MV-4-11 (cell line): ENCODE results near the gene RHO.

Experiments
- DNase-seq: peaks from one replicate; lab custom pipeline; 2025; lab: John Stamatoyannopoulos, UW

Gene RHO

DNA sequence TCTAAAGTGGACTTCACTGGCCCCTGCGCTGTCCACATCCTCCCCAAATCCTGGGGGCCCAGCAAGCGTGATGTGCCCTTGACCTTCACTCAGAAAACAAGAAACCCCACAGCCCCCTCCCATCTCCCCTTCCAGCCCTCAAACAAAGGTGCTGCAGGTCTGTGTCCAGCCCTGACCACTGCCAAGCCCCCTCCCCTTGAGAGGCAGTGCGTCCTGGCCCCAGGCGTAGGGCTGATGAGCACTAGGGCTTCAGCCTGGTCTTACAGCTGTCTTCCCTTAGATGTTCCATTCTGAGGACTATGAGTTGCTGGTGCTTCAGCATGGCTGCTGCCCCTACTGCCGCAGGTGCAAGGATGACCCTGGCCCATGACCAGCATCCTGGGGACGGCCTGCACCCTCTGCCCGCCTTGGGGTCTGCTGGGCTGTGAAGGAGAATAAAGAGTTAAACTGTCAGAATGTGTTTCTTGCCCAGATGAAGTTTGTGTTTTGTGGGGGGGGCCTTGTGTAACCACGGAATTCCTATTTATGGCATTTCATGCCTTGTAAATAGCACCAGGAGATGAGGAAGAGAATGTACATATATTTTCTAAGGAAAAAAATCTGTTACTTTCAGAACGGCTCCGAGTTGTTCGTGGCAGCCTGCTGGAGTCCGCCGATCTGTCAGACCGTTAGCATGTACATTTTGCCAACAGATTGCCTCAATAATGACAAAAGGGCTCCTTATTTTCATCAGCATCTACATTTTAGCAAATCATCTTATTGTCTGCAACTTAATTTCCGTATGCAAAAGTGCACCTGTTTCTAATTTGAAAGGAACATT is 8.3 kb upstream of the RHO start:
- DNase-seq: no peak

- no peak for DNase-seq
Measured at GRCh38 chr3:129520960-129521359, 7.5 kb upstream of the RHO start.

DNA sequence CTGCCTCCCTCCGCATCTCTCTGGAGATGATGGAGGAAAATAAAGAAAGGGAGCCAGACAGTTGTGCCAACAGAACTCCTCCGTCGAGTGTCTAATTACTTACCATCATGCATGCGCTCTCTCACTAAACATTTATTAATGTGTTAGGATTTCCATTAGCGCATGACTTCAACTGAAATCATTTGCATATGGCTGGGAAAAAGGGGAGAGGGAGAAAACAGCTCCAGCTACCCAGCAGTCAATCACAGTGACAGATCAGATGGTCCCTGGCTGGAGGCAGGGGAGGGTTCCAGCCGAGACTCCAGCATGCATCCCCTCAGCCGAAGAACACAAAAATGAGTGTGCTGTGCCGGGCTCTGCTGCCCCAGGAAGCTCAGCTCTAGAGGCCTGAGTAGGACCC is 6.8 kb upstream of the RHO start:
- DNase-seq: no peak

DNA sequence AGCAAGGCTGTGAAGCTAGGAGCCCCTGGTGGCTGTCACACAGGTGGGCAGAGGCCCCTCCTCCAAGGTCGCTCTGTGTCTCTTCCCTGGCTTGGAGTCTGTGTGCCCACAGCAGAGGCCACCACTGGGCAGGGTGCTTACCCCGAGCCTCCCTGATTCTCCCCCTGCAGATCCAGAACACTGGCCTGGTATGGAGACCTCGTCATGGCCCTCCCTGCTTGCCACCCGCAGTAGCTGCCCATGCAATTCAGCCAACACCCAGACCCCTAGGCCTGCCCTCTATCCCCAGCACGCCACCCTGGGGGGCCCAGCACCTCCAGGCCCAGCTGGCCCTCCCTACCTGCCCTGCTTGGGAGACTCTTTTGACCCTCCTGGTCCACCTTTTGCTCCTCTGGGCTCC is 5.5 kb upstream of the RHO start:
- no peak for DNase-seq

DNA sequence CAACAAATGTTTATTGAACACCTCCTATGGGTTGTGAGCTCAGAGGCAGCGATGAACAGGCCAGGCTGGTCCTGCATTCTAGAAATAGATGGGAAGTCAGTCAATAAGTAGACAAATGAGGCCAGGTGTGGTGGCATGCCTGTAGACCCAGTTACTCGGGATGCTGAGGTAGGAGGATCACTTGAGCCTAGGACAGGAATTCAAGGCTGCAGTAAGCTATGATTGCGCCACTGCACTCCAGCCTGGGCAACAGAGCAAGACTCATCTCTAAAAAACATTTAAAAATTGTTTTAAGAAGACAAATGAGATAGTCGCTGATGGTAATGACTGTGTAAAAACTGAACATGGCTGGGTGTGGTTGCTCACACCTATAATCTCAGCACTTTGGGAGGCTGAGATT is 4.4 kb upstream of the RHO start:
- DNase-seq: no peak

DNA sequence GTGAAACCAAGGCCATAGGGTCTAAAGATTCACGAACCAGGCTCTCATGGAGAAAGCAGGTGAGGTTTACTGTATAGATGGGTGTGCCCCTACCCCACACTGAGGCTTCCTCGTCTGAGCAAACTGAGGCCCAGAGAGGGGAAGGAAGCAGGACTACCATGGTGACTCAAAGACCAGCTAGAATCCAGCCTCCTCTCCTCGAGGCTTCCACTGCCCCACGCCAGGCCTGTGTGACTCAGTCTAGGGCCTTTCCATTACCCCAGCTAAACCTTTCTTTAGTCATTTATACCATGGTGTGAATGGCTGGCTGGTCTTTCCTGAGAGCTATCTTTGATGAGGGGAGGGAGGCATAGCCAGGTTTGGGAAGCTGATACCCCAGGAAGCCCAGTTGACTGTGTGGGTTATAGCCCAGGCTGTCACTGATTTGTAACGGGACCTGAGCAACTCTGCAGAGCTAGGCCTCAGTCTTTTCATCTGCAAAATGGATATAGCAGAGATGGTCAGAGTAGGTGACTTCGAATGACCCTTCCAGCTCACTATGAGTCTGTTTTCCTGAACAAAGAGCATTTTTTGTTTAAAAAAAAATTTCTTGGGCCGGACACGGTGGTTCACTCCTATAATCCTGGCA is 3.0 kb upstream of the RHO start:
- peak; percentile 38 for DNase-seq

DNA sequence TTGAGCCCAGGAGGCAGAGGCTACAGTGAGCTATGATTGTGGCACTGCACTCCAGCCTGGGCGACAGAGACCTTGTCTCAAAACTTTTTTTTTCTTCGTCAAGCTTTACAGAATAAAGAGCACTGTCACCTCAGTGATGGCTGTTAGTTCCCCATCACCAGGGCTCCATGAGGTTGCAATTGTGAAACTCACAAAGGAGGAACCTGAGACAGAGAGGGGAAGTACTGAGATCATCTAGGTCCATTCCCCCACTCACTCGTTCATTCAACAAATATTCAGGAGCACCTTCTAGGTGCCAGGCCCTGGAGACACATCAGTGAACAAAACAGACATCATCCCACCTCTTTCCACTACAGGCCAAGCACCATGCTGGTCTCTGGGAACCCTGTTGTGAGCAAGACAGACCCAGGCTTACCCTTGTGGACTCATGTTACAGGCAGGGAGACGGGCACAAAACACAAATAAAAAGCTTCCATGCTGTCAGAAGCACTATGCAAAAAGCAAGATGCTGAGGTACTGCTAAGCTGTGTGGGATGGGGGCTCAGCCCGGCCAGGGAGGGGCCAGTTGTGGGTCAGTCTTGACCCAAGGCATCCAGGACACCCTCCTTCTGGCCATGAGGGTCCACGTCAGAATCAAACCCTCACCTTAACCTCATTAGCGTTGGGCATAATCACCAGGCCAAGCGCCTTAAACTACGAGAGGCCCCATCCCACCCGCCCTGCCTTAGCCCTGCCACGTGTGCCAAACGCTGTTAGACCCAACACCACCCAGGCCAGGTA is 2.1 kb upstream of the RHO start:
- DNase-seq: peak; percentile 94

DNA sequence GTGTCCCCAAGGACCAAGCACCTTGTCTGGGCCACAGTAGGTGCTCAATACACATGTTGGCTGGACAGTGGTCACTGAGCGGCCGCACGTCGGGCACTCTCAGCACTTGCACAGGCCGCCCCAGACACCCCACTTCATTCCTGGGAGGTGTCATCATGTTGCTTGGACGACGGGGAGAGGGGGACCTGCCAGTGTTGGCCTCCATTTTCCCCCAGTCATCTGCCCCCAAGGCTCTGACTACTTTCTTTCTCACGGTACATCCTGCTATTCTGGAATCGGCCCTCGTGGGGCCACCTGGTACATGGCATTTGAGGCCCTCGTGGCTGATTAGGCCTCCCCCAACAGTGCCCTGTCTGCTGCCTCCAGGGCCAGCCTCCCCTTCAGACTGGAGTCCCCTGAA is 1.2 kb upstream of the RHO start:
- no peak for DNase-seq

- no peak for DNase-seq
Measured at GRCh38 chr3:129529436-129530210, 1.2 kb downstream of the RHO start.

GRCh38 chr3:129530251-129530791 is 1.9 kb downstream of the RHO start:
- no peak for DNase-seq

DNA sequence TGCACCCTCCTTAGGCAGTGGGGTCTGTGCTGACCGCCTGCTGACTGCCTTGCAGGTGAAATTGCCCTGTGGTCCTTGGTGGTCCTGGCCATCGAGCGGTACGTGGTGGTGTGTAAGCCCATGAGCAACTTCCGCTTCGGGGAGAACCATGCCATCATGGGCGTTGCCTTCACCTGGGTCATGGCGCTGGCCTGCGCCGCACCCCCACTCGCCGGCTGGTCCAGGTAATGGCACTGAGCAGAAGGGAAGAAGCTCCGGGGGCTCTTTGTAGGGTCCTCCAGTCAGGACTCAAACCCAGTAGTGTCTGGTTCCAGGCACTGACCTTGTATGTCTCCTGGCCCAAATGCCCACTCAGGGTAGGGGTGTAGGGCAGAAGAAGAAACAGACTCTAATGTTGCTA is 2.4 kb downstream of the RHO start:
- no peak for DNase-seq

- no peak for DNase-seq
Measured at GRCh38 chr3:129531699-129532098, 3.3 kb downstream of the RHO start.

GRCh38 chr3:129532261-129532660 is 3.8 kb downstream of the RHO start:
- DNase-seq: no peak

DNA sequence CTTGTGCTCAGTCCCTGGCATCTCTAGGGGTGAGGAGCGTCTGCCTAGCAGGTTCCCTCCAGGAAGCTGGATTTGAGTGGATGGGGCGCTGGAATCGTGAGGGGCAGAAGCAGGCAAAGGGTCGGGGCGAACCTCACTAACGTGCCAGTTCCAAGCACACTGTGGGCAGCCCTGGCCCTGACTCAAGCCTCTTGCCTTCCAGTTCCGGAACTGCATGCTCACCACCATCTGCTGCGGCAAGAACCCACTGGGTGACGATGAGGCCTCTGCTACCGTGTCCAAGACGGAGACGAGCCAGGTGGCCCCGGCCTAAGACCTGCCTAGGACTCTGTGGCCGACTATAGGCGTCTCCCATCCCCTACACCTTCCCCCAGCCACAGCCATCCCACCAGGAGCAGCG is 5.0 kb downstream of the RHO start:
- DNase-seq: no peak

DNA sequence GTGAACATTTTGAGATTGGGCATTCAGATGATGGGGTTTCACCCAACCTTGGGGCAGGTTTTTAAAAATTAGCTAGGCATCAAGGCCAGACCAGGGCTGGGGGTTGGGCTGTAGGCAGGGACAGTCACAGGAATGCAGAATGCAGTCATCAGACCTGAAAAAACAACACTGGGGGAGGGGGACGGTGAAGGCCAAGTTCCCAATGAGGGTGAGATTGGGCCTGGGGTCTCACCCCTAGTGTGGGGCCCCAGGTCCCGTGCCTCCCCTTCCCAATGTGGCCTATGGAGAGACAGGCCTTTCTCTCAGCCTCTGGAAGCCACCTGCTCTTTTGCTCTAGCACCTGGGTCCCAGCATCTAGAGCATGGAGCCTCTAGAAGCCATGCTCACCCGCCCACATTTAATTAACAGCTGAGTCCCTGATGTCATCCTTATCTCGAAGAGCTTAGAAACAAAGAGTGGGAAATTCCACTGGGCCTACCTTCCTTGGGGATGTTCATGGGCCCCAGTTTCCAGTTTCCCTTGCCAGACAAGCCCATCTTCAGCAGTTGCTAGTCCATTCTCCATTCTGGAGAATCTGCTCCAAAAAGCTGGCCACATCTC is 6.1 kb downstream of the RHO start:
- DNase-seq: no peak

DNA sequence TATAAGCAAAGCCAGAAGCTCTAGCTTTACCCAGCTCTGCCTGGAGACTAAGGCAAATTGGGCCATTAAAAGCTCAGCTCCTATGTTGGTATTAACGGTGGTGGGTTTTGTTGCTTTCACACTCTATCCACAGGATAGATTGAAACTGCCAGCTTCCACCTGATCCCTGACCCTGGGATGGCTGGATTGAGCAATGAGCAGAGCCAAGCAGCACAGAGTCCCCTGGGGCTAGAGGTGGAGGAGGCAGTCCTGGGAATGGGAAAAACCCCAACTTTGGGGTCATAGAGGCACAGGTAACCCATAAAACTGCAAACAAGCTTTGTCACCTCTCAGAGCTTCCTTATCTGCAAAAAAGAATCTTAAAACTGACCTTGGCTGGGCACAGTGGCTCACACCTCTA is 6.6 kb downstream of the RHO start:
- DNase-seq: no peak

DNA sequence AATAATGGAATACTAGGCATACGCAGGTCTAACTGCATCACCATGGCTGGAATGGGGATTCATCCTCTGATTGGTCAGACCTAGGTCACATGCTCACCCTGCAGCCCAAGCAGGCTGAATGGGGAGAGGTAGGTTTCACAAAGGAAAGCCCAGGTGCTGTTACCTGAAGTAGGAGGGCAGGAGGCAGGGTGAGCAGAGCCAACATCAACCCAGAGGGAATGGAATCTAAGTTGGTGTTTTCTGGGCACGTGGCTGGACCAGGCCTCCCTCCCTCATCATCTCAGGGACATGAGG is 7.9 kb downstream of the RHO start:
- no peak for DNase-seq

DNA sequence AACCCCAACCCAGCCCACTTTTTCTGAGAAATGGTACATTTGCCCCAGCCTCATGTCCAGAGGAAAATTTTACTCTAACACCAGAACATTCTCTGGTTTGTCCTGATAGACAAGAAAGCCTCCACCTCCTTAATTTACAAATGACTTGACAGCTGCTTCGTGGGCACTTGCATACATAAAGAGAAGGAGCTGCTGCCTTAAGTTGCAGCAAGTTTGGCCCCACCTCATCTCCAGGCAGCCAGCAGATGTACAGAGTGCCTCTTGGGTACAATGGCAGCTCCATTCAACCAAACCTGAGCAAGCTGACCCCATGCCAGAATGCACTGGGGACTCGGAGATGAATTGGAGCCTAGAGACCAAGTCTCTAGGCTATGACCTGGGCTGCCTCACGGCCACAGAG is 8.4 kb downstream of the RHO start:
- DNase-seq: no peak

DNA sequence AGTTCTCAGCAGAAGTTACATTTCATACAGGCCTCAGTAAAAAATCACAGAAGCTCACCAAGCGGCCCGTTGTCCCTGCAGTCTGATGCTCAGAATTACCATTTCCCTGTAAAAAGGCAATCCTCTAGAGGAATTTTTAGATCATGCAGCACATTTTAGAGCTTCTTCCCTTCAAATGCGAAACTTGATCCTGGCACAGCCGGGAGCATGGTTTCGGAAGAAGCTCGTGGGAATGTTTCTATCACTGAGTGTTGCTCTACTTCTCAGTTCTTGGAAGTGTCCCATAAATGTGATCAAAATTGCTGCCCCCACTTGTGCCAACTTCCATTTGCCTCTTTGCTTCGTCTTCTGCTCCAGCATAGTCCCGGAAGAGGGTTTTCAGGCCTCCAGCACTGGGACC is 10.8 kb downstream of the RHO start:
- no peak for DNase-seq

DNA sequence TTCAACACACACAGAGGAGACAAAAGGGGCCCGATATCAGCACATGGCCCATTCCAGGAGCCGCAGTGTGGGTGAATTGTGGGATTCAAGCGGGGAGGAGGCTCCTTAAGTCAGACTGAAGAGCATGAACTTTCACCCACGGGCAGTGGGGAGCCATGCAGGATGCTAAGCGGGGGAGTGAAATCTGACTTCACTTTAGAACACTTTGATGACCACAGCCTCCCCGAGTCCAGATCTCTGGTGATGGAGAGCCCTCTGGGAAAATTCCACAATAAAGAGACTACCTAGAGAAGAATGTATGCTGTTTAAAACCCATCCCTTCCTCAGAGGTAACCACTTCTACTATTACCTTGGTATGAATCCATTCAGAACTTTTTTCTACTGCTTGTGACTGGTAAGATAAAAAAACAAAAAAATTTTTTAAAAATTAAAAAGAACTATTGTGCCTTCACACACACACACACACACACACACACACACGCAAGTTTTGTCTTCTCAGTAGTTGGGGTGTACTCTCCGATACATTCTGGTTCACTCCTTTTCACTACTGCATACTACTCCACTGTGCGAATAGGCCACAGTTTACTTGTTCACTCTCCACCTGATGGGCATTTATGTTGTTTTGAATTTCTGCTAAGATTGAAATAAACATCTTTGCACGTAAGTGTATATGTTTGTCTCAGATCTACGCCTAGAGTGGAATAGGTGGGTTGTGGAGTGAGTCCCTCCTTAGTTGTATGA is 12.5 kb downstream of the RHO start:
- no peak for DNase-seq

DNA sequence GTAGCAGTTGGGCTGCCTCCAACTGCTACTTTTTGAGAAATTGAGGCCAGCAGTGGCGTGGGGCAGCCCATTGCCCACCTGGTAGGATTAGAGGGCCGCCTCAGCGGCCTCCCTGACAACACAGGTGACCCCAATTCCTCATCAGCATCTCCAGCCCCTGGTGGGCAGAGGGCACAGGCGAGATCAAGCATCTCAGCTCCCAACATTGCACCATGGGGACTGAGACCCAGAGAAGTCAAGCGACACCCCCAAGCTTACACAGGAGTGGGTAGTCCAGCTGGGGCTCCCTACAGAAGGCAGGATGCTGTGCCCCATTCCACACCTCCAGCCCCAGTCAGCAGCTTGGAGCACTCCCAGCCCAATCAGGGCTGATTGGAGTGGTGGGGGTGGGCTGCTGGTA is 14.3 kb downstream of the RHO start:
- no peak for DNase-seq
